ENCODE measurements around the gene RPS25. TPM values are rescaled to one million over a fixed set of nuclear protein-coding genes. Genes with fewer than 3 reads are reported as not detected.
A peak's percentile ranks its signal among the peaks of the same experiment; 100 is the strongest.

Gene RPS25
- total and polyA plus RNA-seq, 9 of the 15 experiments (the other 6 are each of a cell fraction or from before 2014, with no cell fraction given): 1,553 to 5,486 (median 2,471) TPM

DNA sequence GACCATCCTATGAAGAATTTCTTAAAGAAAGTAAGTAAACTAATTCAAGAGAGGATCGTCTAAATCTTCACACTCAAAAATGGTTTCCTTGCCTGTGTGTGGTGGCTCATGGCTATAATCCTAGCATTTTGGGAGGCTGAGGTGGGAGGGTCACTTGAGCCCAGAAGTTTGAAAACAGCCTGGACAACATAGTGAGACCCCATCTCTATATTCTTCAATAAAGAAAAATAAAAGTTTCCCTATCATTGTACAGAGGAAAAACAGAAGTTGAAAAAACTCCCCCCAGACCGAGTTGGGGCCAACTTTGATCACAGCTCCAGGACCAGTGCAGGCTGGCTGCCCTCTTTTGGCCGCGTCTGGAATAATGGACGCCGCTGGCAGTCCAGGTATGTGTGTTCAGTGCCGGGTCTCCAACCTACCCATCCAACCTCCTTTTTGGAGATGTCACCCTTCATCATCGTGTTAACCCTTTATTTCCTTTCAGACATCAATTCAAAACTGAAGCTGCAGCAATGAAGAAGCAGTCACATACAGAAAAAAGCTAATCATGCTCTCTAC lies 3.0 kb downstream of the RPS25 start (continued):
- TF ChIP-seq FOXP4 (CRISPR knock-in tag; IDR thresholded peaks at IDR 0.05; ENCODE audit: borderline replicate concordance): no peak
- no peak for TF ChIP-seq SOX6 (IDR thresholded peaks at IDR 0.05)
- TF ChIP-seq RBFOX2 (IDR thresholded peaks at IDR 0.05; ENCODE audit: low read depth, low read length): peak; percentile 57
- TF ChIP-seq PHF20 (IDR thresholded peaks at IDR 0.05; ENCODE audit: partially characterized antibody): no peak
- TF ChIP-seq ZNF121 (CRISPR knock-in tag; conservative IDR thresholded peaks at IDR 0.05): peak; percentile 90

DNA sequence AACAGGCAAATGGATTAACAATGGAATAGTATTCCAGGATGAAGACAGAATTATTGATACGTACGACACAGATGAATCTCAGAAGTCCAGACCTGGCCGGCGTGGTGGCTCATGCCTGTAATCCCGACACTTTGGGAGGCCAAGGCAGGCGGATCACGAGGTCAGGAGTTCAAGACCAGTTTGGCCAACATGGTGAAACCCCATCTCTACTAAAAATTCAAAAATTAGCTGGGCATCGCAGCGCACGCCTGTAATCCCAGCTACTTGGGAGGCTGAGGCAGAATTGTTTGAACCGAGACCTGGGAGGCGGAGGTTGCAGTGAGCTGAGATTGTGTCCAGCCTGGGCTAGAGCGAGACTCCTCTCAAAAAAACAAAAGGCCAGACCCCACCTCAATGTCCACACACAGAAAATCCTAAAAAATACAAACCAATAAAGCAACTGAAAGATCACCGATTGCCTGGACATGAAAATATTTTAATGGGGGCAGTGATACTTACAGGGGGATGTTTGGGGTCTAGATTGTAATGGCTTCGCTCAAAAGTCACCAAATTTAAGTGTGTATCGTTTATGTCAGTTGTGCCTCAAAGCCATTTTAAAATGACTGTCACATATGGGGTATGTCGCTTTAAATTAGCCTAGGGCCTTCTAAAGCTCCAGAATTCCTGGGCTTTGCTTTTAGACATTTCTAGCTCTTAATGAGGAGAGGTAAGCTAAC lies 3.8 kb downstream of the RPS25 start:
- WGBS (ENCODE audit: insufficient coverage, low coverage, missing lambda C conversion rate): 91% methylated on average over 17 of the region's 17 CpGs
- H3K4me2 ChIP-seq (ENCODE audit: insufficient read depth, low read length): no peak overlapping the region
- no peak overlapping the region for H3K9ac ChIP-seq (ENCODE audit: insufficient read depth in 1 of 2, low read depth in 2 of 2, low read length in 2 of 2)
- in situ Hi-C loops (cut with MboI): no loop called here
- ChIA-PET CTCF (ENCODE audit: low intra/inter-chr PET ratio) (no interaction called here), POLR2A (interaction anchor here (0.9 to 5.9 kb wide), 6 partner anchors 11 to 396 kb away, joined by 3 to 33 read pairs (median 8); no protein-coding TSS in a partner anchor)
- intact Hi-C loops (cut with micrococcal nuclease): no loop called here
- no peaks in the 10 kb centered on the region; the same call in 1 of the 2 replicates for H3K9me3 ChIP-seq (replicated peaks; ENCODE audit: control insufficient read depth, insufficient read depth, low read depth, low read length)
- DNase-seq (ENCODE audit: extremely low read depth in 1 of 4, low spot score in 3 of 4): peak in 2 of 4 experiments; percentile 9 to 11
- no peaks in the 10 kb centered on the region for H4K20me1 ChIP-seq (replicated peaks; ENCODE audit: control insufficient read depth, insufficient read depth, low read length)
- H3K4me3 ChIP-seq: no peak overlapping the region
- no peaks in the 10 kb centered on the region for H3K27me3 ChIP-seq (ENCODE audit: control insufficient read depth in 2 of 2, insufficient read depth in 2 of 2, low read length in 2 of 2)
- H3K9me1 ChIP-seq (ENCODE audit: control insufficient read depth, insufficient read depth, low read length): no peaks in the 10 kb centered on the region
- no TSS peak for BruUV-seq (replicated peaks)
- H3K79me2 ChIP-seq (ENCODE audit: control insufficient read depth, insufficient read depth, low read length): peaks cover 40% of the 10 kb centered on the region
- peaks cover 3 to 9% of the 10 kb centered on the region in 2 experiments; a peak in 3 of 5 replicates for H3K4me1 ChIP-seq (replicated peaks in 1 of 2; ENCODE audit: control insufficient read depth in 2 of 2, insufficient read depth in 2 of 2, low read length in 2 of 2)
- no peak for FAIRE-seq
- H3K27ac ChIP-seq (ENCODE audit: extremely low read depth, low read depth, low read length): no peak overlapping the region
- no peak for ATAC-seq
- H2AFZ ChIP-seq (ENCODE audit: low read depth, low read length): no peak overlapping the region
- peaks cover 72% of the 10 kb centered on the region for H3K36me3 ChIP-seq (ENCODE audit: control insufficient read depth, insufficient read depth, low read length)
- TF ChIP-seq NR2C2 (CRISPR knock-in tag; IDR thresholded peaks at IDR 0.05): 0 out of 2 replicates have a peak, but pooled peaks have one; percentile 15
- no peak for TF ChIP-seq NR2C2 (tag; IDR thresholded peaks at IDR 0.05)
- TF ChIP-seq SIRT6 (IDR thresholded peaks at IDR 0.05; ENCODE audit: low read depth, low read length): peak; percentile 30
- no peak for TF ChIP-seq FOS (IDR thresholded peaks at IDR 0.05; ENCODE audit: extremely low read depth, insufficient read length)
- peak; percentile 72 for TF ChIP-seq SUPT5H (IDR thresholded peaks at IDR 0.05)
- peak; percentile 66 for TF ChIP-seq POLR2B (IDR thresholded peaks at IDR 0.05; ENCODE audit: low read depth, partially characterized antibody)
- TF ChIP-seq NFXL1 (CRISPR knock-in tag; IDR thresholded peaks at IDR 0.05): 0 out of 2 replicates have a peak, but pooled peaks have one; percentile 29
- TF ChIP-seq POLR2A (conservative IDR thresholded peaks at IDR 0.05): peak; percentile 80
- TF ChIP-seq EWSR1 (IDR thresholded peaks at IDR 0.05; ENCODE audit: borderline replicate concordance, low read depth, partially characterized antibody): peak; percentile 87
- TF ChIP-seq CEBPB (tag; IDR thresholded peaks at IDR 0.05): peak; percentile 37; the same call in 1 of the 2 replicates
- TF ChIP-seq, protein P1, sequence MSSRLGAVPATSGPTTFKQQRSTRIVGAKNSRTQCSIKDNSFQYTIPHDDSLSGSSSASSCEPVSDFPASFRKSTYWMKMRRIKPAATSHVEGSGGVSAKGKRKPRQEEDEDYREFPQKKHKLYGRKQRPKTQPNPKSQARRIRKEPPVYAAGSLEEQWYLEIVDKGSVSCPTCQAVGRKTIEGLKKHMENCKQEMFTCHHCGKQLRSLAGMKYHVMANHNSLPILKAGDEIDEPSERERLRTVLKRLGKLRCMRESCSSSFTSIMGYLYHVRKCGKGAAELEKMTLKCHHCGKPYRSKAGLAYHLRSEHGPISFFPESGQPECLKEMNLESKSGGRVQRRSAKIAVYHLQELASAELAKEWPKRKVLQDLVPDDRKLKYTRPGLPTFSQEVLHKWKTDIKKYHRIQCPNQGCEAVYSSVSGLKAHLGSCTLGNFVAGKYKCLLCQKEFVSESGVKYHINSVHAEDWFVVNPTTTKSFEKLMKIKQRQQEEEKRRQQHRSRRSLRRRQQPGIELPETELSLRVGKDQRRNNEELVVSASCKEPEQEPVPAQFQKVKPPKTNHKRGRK (tag; IDR thresholded peaks at IDR 0.05): no peak
- 0 out of 2 replicates have a peak, but pooled peaks have one; percentile 3 for TF ChIP-seq TEAD4 (IDR thresholded peaks at IDR 0.05; ENCODE audit: low read length)
- no peak for TF ChIP-seq TEAD4 (CRISPR knock-in tag; IDR thresholded peaks at IDR 0.05; ENCODE audit: borderline replicate concordance)

Data from K562 (cell line).